ENCODE results near the gene DCDC1. TPM values are rescaled to one million over a fixed set of nuclear protein-coding genes. Genes with fewer than 3 reads are reported as not detected.

DCDC1 gene
- total RNA-seq, 1 experiment from 2014 or later = 0.68 TPM

GRCh38 chr11:31243706-31244105, 125.8 kb downstream of the DCDC1 start:
- no peaks in the 10 kb centered on the region for H3K36me3 Mint-ChIP-seq (ENCODE audit: insufficient read depth, unreplicated experiment)
- no peaks in the 10 kb centered on the region for H3K4me1 Mint-ChIP-seq (ENCODE audit: low read depth, unreplicated experiment)
- H3K4me3 Mint-ChIP-seq (ENCODE audit: low read depth, unreplicated experiment) = no peak overlapping the region
- no peaks in the 10 kb centered on the region for H3K9me3 Mint-ChIP-seq (ENCODE audit: low read depth, unreplicated experiment)
- H3K27ac Mint-ChIP-seq (ENCODE audit: unreplicated experiment) = no peak overlapping the region
- no peaks in the 10 kb centered on the region for H3K27me3 Mint-ChIP-seq (ENCODE audit: unreplicated experiment)
- CTCF ChIA-PET = interaction anchor here (0.6 kb wide), 1 partner anchor 584 kb away, joined by 3 read pairs; no protein-coding TSS in a partner anchor
- no peak for DNase-seq
- TF ChIP-seq, protein P1, sequence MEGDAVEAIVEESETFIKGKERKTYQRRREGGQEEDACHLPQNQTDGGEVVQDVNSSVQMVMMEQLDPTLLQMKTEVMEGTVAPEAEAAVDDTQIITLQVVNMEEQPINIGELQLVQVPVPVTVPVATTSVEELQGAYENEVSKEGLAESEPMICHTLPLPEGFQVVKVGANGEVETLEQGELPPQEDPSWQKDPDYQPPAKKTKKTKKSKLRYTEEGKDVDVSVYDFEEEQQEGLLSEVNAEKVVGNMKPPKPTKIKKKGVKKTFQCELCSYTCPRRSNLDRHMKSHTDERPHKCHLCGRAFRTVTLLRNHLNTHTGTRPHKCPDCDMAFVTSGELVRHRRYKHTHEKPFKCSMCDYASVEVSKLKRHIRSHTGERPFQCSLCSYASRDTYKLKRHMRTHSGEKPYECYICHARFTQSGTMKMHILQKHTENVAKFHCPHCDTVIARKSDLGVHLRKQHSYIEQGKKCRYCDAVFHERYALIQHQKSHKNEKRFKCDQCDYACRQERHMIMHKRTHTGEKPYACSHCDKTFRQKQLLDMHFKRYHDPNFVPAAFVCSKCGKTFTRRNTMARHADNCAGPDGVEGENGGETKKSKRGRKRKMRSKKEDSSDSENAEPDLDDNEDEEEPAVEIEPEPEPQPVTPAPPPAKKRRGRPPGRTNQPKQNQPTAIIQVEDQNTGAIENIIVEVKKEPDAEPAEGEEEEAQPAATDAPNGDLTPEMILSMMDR (IDR thresholded peaks at IDR 0.05; ENCODE audit: unreplicated experiment) = no peak
- BruUV-seq (replicated peaks) = no TSS peak
- intact Hi-C loops (cut with micrococcal nuclease; ENCODE audit: unreplicated experiment) = loop anchor here (5.0 kb wide), 1 partner anchor 1054 kb away; no protein-coding TSS in a partner anchor

DNA sequence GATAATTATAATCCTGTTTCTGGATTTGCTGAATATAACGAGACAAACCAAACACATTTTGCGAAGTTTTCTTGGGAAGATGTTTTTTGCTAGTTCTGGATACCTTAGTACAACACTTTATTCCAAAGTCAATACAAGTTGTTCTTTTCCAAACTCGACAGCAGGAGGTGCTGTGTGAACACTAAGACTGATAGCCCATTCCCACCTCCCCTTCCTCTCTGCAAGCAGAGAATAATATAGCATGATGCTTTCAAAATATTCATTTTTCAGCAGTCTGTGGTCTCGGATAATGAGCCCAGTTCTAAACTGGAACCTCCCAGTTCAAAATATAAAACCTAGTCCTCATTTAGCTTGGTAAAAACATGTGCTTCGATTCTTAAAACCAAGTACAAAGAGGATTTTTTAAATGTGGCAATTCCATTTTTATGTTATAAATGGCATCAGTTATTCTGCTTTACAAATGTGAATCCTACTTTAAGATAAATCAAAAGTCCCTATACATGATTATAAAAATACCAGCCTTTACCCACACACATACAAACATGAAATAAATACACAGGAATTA, 129.1 kb downstream of the DCDC1 start:
- H3K9me3 Mint-ChIP-seq (ENCODE audit: low read depth, unreplicated experiment) = no peaks in the 10 kb centered on the region
- no TSS peak for BruUV-seq (replicated peaks)
- no peaks in the 10 kb centered on the region for H3K36me3 Mint-ChIP-seq (ENCODE audit: insufficient read depth, unreplicated experiment)
- no peaks in the 10 kb centered on the region for H3K4me1 Mint-ChIP-seq (ENCODE audit: low read depth, unreplicated experiment)
- H3K27ac Mint-ChIP-seq (ENCODE audit: unreplicated experiment) = no peak overlapping the region
- TF ChIP-seq, protein P1 (IDR thresholded peaks at IDR 0.05; ENCODE audit: unreplicated experiment) = peak; percentile 49
- DNase-seq = peak; percentile 37
- intact Hi-C loops (cut with micrococcal nuclease; ENCODE audit: unreplicated experiment) = loop anchor here (2.0 to 5.0 kb wide), 2 partner anchors 630 to 1057 kb away; no protein-coding TSS in a partner anchor
- H3K4me3 Mint-ChIP-seq (ENCODE audit: low read depth, unreplicated experiment) = no peak overlapping the region
- H3K27me3 Mint-ChIP-seq (ENCODE audit: unreplicated experiment) = no peaks in the 10 kb centered on the region
- CTCF ChIA-PET = interaction anchor here (1.0 to 1.5 kb wide), 3 partner anchors 133 to 718 kb away, joined by 3 to 4 read pairs (median 3); no protein-coding TSS in a partner anchor

DNA sequence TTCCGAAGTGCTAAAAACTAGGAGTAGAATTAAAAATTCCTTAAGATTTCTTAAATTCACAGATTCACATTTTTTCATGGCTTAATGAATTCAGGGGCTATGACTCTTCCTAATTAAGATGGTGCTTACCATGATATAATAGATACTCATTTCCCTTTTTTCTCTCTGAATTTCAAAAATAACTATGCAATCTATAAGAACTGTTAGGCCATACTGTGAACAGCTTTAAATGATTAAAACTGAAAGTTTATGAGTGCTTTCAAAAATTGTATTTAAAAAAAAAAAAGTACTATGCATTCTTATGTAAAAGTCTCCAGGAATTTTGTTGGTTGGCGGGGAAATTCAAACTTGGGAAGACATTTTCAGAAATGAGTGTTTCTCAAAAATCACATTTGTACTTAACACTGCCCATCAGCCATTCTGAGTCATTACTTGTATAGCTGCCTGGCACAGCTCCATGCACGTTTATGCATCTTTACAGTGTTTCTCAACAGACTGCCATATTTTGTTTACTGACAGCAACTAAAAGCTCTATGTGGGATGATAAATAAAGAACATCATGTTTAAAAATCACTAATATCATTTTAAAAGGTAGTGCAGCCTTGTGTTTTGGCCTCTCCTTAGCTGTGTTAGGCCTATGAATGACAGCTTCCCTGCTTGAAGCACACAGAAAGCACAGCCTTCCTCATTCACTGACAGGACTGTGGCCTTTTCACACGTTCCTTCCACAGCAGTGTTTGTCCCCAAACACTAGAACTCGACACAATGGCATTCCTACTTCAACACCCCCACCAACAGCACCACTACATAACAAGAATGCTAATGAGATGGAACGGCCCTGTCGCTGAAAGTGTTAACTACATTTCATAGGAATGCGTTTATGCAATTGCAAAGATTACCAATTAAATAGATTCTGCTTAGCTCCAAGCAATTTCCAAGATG, 131.4 kb downstream of the DCDC1 start:
- H3K27ac Mint-ChIP-seq (ENCODE audit: unreplicated experiment) = no peak overlapping the region
- no peaks in the 10 kb centered on the region for H3K27me3 Mint-ChIP-seq (ENCODE audit: unreplicated experiment)
- no peak for DNase-seq
- H3K36me3 Mint-ChIP-seq (ENCODE audit: insufficient read depth, unreplicated experiment) = no peaks in the 10 kb centered on the region
- no peak overlapping the region for H3K4me3 Mint-ChIP-seq (ENCODE audit: low read depth, unreplicated experiment)
- intact Hi-C loops (cut with micrococcal nuclease; ENCODE audit: unreplicated experiment) = loop anchor here (2.0 to 10.0 kb wide), 3 partner anchors 133 to 935 kb away; no protein-coding TSS in a partner anchor
- no TSS peak for BruUV-seq (replicated peaks)
- TF ChIP-seq, protein P1 (IDR thresholded peaks at IDR 0.05; ENCODE audit: unreplicated experiment) = no peak
- CTCF ChIA-PET = interaction anchor here (0.6 to 1.4 kb wide), 2 partner anchors 131 to 1023 kb away, joined by 4 to 5 read pairs; no protein-coding TSS in a partner anchor
- no peaks in the 10 kb centered on the region for H3K4me1 Mint-ChIP-seq (ENCODE audit: low read depth, unreplicated experiment)
- H3K9me3 Mint-ChIP-seq (ENCODE audit: low read depth, unreplicated experiment) = no peaks in the 10 kb centered on the region

DNA sequence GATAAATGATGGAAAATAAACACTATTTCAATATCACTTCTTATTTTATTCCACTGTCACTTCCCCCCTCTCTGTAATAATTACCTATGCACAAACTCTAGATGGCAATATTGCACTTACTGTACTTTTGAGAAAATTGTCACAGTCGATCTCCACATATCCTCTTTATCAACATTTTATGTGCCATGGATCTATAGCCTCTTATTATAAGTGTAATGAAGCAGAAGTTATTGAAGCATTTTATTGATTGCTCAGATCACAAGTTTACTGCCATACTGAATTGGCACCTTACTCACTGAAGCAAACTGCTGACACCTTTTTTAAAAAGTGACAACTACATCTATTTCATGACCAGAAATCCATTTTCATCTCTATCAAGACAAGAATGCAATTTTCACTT, 133.4 kb downstream of the DCDC1 start:
- no peaks in the 10 kb centered on the region for H3K9me3 Mint-ChIP-seq (ENCODE audit: low read depth, unreplicated experiment)
- no peaks in the 10 kb centered on the region for H3K27me3 Mint-ChIP-seq (ENCODE audit: unreplicated experiment)
- intact Hi-C loops (cut with micrococcal nuclease; ENCODE audit: unreplicated experiment) = loop anchor here (1.0 to 10.0 kb wide), 3 partner anchors 409 to 937 kb away; no protein-coding TSS in a partner anchor
- CTCF ChIA-PET = interaction anchor here (0.9 kb wide), 1 partner anchor 129 kb away, joined by 4 read pairs; no protein-coding TSS in a partner anchor
- no TSS peak for BruUV-seq (replicated peaks)
- H3K4me3 Mint-ChIP-seq (ENCODE audit: low read depth, unreplicated experiment) = no peak overlapping the region
- DNase-seq = no peak
- no peaks in the 10 kb centered on the region for H3K4me1 Mint-ChIP-seq (ENCODE audit: low read depth, unreplicated experiment)
- no peak overlapping the region for H3K27ac Mint-ChIP-seq (ENCODE audit: unreplicated experiment)
- no peaks in the 10 kb centered on the region for H3K36me3 Mint-ChIP-seq (ENCODE audit: insufficient read depth, unreplicated experiment)
- TF ChIP-seq, protein P1 (IDR thresholded peaks at IDR 0.05; ENCODE audit: unreplicated experiment) = no peak

Measured in Calu3 (cell line).